ENCODE data around the gene DCBLD2.

DNA sequence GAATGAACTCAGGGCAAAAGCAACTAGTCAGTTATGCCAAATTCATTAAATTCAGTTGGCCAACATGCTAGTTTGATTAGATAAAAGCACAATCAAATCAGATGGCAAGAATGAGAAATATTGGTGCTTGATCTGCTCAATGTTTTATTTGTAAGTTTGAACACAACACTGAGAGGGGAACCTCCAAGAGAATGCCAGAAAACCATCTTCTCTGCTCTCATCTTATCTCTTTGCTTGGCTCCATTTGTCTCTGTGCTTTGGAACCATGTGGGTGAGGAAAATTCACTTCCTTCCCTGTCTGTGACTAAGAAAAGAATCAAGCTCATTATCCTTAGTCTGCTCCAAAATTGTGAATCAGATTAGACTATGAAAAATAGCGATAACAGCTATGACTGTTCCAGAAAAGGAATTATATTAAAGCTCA lies 43.6 kb upstream of the DCBLD2 start:
- no peak for TF ChIP-seq EP300 (IDR thresholded peaks at IDR 0.05)
- TF ChIP-seq, protein P1, sequence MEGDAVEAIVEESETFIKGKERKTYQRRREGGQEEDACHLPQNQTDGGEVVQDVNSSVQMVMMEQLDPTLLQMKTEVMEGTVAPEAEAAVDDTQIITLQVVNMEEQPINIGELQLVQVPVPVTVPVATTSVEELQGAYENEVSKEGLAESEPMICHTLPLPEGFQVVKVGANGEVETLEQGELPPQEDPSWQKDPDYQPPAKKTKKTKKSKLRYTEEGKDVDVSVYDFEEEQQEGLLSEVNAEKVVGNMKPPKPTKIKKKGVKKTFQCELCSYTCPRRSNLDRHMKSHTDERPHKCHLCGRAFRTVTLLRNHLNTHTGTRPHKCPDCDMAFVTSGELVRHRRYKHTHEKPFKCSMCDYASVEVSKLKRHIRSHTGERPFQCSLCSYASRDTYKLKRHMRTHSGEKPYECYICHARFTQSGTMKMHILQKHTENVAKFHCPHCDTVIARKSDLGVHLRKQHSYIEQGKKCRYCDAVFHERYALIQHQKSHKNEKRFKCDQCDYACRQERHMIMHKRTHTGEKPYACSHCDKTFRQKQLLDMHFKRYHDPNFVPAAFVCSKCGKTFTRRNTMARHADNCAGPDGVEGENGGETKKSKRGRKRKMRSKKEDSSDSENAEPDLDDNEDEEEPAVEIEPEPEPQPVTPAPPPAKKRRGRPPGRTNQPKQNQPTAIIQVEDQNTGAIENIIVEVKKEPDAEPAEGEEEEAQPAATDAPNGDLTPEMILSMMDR (IDR thresholded peaks at IDR 0.05) = no peak
